ENCODE results near the gene PSMB2.
"Not testable (repeated sequence)": the region's sequence is repeated elsewhere in the genome, so short reads cannot be mapped to it uniquely, and the experiment has no call there.

Gene PSMB2
- 48.2 to 86.4 (median 55.0) reads per million in 4 experiments for total RNA-seq

DNA sequence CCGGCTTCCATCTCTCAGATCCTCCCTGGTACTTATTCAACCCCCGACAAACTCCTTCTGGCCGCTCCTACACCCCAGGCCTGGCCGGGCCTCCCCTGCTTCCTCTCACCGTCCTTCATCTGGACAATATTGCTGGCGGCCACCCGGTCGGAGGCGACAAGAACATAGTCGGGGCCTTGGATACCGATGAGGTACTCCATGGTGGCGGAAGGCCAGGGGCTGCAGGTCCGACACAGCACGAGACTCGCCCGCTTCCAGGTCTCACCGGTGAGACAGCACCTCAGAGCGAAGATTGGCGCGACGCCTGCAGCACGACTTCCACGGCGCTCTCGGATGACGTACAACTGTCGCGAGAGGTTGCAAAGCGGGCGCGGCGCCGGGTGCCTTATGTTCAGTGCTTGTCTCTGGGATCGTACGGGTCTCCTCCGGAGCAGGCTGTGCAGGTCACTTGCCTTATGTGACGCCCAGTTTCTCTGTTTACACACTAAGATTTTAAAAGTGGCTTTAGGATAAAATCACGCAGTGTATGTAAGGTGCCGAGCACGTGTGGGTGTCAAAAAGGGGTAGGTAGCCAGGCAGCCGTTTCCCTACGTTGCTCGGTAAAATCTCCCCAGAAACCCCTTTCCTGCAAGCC is at the start of gene PSMB2:
TSS of gene PSMB2 (minus strand) at position 294 of the 634 bp plus-strand sequence. CDS start at position 200, 94 bp downstream.
- peak; percentile 91 for DNase-seq

DNA sequence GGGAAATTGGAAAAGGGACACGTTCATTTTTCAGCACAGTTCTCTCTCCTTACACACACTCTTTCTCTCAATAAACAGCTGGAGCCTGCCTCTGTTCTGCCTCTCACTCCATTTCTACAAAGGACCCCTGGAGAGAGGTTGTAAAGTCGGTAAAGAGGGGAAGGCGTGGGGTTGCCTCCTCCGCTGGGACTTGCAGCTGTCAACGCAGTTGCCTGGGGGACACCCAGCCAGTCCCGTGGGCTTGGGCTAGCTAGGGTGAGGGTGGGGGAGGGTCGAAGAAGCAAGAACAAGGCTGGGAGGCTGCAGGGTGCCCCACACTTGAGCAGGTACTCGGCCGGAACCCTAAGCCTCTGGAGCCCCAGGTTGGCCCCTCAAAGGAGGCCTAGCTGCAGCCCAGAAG is 49.8 kb upstream of the PSMB2 start:
- no peak for DNase-seq

DNA sequence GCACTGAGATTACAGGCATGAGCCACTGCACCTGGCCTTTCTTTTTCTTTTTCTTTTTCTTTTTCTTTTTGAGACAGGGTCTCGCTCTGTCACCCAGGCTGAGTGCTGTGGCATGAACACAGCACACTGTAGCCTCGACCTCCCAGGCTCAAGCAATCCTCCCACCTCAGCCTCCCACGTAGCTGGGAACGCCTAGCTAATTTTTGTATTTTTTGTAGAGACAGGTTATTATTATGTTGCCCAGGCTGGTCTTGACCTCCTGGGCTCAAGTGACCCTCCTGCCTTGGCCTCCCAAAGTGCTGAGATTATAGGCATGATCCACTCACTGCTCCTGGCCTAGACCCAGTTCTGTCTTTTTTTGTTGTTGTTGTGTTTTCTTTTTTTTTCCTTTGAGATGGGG is 48.8 kb upstream of the PSMB2 start:
- DNase-seq = not testable (repeated sequence)

DNA sequence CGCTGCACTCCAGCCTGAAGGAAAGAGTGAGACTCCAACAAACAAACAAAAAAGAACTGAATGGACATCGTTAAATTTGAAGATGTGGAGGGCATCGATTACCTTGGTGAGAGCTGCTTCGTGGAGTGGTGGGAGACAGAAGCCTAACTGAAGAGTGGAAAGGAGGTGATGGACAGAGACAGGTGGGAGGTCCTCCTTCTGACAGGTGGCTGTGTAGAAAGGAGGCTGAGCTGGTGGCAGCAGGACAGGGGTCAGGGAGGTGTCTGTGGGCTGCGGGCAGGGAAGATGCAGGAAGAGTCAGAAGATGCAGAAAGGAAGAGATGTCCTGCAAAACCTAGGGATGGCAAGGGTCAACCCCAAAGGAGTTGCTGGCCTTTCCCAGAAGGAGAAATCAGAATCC is 46.8 kb upstream of the PSMB2 start:
- DNase-seq = no peak

DNA sequence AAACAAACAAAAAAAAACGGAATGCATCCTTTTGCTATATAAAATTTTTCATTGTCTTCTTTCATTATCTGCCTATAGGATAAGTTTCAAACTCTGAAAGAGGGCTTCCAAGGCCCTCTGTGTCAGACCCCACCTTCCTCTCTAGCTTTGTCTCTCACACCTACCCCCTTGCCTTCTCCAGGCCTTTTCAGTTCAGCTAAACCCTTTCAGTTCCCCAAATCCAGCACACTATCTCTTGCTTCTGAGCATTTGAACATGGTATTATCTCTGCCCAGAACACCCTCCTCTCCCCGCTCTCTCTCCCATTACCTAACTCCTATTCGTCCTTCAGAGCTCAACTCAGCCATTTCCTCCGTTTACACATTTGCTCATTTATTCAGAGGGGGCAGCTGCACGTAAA is 41.7 kb upstream of the PSMB2 start:
- DNase-seq = no peak

DNA sequence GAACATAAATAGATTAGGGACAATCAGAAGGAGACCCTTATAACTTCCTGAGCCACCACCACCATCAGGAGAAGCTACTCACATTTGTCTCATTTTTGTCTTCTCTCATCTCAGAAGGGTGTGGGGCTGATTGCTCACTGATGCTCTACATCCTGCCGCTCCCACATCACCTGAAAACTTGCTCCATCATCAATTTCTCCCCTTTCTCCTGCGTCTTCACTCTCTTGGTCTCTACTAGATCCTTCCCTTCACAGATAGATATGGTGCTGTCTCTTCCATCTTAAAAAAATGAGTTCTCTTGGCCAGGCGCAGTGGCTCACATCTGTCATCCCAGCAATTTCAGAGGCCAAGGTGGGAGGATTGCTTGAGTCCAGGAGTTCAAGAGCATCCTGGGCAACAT is 38.9 kb upstream of the PSMB2 start:
- no peak for DNase-seq

DNA sequence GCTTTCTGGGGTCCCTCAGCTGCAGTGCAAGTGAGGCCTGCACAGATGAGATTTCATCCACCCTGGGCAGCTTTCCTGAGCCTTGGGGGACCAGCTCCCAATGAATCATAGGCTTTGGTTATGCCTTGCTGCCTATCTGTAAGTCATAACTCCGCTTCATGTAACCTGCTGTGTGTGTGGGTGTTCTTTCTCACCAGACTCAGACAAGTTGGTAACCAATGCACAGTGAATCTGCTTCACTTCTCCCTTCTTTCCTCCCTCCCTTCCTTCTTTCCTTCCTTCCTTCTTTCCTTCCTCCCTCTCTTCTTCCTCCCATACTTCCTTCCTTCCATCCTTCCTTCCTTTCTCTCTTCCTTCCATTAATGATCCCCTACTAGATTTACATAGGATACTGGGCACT is 34.4 kb upstream of the PSMB2 start:
- DNase-seq = no peak

DNA sequence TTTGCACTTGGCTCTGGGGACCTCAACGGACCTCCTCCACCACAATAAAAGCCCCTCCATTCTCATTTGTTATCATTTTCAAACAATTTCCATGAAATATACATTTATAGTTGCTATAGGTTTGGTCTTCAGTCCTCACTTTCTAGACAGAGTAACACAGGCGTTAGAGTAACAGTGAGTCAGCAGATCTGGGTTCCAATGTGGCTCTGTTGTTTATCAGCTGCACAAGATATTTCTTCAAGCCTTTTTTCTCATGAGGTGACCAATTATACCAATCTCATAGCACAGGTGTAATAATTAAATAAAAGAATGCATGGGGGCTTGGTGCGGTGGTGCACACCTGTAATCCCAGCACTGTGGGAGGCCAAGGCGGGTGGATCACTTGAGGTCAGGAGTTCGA is 32.8 kb upstream of the PSMB2 start:
- DNase-seq = no peak

DNA sequence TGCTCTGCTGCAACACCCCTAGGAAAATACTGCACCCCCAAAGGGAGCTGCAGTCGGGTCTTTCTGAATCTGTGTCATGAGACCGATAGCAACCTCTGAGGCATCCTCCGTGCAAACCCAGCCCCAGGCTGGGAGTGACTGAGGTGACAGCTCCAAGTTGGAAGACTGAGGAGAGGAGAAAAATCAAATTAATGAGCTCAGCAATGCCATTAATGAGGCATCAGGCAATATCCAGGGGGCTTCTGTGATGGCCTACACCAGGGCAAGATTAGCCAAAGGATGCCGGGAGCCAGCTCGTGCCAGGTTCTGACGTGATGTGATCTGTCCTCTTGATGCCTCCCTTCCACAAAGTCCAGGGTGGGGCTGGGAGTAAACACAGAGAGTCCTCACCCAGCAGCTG is 30.8 kb upstream of the PSMB2 start:
- no peak for DNase-seq

DNA sequence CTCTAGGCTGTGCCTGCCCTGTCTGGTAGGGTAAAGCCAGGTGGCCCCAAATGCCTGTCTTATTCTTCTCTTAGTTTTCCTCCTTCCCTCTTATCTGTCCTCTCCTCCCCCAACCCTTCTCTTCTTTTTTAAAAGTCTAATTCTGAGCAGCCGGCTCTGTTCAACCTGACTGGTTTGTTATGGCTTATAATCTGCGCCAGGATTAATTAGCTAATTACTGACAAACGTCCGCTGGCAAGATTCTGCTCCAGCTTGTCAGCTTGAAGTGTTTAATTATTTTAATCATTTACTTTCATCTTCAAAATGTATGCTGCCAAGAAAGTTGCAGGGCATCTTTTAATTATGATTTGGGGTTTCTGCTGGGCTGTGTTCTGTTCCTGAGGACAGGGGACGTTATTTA is 27.2 kb upstream of the PSMB2 start:
- no peak for DNase-seq

DNA sequence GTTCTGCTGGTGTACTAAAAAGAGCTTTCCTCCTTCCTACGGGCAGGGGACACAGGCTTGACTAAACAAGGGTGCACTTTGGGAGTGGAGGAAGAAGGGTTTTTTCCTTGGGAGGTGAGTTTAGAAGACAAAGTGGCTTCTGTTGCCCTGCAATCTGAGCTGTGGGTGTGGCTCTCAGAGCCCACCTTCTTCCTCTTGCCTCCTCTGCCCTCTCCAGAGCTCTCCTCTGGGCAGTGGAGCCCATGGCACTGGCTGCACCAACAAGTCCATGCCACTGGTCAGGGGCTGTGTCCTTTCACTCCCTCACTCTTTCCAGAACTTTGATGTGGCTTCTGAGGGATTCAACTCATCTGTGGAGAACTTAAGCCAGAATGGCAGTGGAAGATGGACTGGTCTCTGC is 25.6 kb upstream of the PSMB2 start:
- no peak for DNase-seq

DNA sequence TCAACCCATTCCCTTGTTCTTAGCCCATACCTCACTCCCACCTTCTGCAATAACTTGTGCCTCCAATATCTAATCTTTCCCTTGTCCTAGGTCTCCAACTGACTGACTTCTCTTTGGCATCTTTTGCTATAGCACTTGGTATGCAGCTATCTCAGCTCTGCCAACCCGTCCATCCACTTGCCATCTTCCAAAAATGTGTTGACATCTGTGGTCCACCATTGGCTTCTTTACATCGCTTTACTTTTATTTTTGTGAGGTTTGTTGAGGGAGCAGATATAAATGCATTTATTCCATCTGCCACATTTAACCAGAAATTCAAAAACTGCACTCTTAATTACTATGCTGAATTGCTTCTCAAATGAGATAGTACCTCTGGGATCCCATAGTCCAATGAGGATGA is 24.9 kb upstream of the PSMB2 start:
- no peak for DNase-seq

DNA sequence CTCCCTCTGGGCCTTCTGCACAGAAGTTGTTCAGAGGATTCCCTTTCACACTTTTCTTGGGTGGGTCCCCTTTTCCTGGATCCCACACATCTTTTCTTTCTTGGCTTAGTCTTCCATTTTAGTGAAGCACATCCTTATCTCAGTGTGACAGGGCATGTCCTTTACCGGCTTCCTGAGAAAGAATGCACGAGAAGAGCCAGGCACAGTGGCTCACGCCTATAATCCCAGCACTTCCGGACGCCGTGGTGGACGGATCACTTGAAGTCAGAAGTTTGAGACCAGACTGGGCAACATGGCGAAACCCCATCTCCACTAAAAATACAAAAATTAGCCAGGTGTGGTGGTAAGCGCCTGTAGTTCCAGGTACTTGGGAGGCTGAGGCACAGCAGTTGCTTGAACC is 22.1 kb upstream of the PSMB2 start:
- DNase-seq = no peak

DNA sequence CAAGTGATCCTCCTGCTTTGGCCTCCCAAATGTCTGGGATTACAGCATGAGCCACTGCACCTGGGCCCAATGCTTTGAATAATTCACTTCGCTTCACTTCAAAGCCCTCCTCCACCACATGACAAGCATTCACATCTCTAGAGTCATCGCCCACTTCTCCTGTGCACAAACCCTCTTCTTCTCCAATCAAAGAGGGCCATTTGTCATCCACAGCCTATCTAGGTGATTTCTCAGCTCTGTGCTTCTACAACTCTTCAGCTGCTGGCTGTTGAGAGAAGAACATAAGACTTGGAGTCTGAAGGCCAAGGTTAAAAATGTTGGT is 20.1 kb upstream of the PSMB2 start:
- no peak for DNase-seq

DNA sequence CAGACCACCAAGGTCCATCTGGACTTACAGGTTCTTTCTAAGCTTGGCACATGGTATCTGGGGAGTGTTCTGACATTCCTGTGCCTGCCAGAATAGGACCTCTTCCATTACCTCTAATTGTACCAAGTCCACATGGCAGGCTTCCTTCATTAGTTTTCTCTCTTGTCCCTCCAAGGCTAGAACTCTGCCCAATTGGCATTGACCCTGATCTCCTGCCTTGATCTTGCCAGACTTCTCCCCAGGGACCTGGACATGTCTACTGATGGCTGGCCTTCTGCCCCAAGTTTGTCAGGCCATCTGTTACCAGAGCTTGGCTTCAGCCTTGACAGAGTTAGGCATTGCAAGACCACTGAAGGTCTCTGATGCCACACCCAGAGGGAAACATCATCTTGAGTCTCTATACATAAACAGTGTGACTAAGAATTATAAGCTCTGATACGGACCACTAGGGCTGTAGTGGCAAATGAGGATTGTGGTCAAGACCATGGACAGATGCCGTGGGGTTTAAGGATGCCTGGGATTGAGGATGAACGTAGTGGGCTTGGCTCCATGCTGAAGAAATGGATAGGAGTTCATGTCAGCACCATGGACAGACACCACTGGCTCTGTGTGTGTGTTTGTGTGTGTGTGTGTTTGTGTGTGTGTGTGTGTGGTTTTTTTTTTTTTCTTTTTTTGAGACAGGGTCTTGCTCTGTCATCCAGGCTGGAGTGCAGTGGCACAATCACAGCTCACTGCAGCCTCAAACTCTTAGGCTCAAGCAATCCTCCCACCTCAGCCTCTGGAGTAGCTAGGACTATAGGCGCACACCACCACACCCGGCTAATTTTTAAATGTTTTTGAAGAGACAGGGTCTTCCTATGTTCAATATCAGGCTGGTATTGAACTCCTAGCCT is 19.5 kb upstream of the PSMB2 start:
- DNase-seq = no peak

DNA sequence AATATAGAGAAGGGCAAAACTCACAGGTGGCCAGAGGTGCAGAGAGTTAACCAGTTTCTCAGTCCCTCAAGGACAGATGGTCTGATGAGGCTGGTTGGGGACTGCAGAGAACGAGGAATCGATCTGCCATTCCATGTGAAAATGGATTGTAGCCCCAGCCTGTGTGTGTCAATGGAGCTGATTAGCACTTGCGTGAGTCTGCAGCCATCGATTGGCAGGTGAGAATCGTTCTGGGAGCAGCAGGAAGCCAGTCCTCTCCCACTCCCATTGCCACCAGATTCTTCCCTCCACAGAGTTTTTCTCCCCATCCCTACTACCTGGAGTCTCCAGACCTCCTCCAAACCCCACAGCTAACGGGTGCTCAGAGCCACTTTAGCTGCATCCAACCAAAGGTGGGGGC is 18.3 kb upstream of the PSMB2 start:
- DNase-seq = no peak

DNA sequence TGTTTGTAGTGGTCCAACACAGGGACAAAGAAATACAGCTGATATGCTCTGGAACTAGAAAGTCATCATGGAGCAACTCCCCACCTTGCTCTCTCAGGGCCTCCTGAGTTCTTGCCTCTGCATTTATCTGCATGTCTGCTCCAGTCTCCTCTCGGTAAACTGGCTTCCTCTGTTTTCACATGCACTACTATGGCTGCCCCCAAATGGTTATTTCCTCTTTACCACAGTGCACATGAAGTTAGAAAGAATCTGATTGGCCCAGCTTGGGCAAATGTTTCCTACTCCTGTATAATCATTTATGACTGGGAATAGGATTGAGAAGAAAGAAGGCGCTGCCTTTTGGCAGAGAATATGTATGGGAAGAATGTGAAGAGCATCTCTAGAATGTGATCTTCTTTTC is 16.5 kb upstream of the PSMB2 start:
- no peak for DNase-seq

DNA sequence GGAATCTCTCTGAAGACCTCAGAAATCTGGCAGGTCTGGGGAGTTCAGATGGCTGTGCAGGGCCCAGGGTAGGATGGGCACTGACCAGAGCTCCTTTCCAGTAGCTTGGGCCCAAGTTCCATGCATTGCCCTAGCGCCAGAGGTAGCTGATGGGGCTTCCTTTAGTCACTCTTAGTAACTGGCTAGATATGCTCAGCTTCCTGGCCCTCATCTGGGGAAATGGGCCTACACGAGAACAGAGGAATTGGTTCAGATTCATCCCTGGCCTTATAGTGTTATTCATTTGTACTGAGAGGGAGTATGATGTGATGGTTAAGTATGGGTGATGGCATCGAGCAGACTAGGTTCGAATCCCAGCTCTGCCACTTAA is 15.5 kb upstream of the PSMB2 start:
- DNase-seq = no peak

DNA sequence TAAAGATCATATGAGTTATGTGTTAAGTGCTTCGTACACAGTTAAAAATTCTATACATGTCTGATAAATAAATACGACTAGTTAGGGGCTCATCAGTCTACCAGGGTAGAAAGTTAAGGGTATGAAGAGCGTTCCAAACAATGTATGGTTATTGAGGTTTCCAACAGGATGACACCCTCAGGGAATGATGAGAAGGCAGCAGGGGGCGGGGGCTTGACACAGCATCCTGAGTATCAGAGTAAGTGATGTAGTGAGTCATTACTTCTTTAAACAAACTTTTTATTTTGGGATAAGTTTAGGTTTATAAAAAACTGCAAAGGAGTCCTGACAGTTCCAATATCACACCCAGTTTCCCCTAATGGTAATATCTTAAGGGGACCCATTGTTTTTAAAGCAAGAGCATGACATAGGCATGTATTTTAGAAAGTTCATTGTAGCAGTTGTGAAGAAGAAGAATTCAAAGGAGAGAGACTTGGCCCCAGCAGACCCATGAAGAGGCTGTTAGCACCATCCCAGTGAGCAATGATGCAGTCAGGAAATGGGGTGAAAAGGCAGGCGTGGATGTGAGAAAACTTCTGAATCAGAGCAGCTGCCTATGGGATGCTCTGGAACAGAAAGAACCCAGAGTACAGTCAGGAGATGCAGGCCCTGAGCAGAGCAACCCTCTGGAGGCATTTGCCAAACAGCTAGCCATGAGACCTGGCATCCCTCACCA is 15.0 kb upstream of the PSMB2 start:
- DNase-seq = no peak

DNA sequence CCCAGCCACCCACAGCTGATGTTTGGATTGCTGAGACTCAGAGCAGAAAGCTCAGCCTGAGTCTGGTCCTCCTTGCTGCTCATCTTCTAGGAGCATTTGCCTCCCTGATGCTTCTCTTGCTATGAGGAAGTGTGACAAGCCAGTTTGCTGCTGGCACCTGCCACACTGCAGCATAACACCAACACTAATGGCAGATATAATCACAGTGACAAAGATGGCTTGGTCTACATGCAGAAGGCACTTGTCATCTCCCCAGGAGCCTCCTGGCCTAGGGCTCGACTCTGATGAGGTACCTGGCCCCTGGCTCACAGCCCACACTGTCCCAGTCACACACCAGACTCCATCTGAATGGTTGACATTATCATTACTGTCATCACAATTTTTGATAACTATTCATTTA is 13.9 kb upstream of the PSMB2 start:
- DNase-seq = no peak

DNA sequence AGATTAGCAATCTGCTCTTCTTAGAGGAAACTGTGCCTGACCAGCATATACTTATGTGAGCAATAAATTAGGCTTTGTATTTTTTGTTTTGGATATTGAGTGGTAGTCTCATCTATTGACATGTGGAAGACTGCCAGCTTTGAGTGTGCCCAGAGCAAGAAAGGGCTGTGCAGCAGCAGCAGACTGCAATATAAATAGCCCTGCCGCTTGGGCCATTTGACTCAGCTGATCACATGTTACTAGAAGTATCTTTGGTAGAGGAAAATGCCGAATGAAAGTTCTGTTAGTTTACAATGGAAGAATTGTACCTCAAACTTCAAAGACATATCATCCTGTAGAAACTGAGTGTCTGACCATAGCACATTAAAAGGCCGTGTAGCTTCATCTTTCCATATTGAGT is 9.1 kb upstream of the PSMB2 start:
- no peak for DNase-seq

DNA sequence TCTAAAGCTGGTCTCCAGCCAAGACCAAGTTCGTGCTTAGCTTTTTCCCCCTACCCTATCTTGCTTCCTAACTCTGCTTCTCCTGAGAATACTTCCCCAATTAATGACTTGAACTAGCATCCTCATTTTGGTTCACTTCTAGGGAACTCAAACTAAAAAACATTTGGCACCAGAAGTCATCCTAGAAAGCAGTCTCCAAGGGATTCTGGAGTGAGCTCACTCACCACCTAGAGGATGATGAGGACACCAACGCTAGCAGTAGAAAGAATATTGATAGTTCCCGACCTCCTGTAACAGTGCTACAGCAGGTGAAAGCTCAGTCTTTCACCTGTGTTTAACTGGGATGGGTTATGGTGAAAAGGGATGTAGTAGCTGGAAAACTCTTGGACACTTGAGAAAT is 4.7 kb upstream of the PSMB2 start:
- DNase-seq = no peak

DNA sequence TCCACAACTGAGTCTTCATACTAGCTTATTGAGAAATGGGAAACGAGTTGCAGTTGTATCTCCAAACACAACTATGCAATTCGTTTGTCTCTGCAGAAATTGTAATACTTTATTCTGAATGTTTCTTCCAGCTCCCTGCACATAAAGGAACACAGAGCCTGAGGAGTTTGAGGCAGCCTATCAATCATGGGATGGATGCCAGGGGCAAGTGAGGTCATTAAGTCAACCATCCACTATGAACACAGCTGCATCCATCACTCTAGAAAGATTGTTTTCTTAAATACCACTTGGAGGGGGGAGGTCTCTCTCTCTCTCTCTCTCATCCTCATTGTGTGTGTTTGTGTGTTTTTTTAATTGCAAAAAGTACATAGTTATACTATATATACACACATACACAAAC is 2.9 kb upstream of the PSMB2 start:
- no peak for DNase-seq

DNA sequence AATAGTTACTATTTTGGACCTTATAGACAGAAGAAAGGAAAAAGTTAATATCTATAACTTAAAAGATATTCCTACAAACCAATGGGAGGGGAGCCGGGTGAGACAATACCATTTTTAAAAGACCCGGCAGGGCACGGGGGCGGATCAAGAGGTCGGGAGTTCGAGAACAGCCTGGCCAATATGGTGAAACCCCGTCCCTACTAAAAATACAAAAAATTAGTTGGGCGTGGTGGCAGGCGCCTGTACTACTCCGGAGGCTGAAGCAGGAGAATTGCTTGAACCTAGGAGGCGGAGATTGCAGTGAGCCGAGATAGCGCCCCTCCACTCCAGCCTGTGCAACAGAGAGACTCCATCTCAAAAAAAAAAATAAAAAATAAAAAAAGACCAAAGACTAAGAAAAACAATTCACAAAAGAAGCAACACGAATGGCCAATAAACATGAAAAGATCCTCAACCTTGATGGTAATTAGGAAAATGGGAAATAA is 1.2 kb upstream of the PSMB2 start:
- no peak for DNase-seq

Measured in effector CD8-positive, alpha-beta T cell (primary cell).